Fibroblast of villous mesenchyme (primary cell): ENCODE results near the gene ACTR3C. TPM values are rescaled to one million over a fixed set of nuclear protein-coding genes. Genes with fewer than 3 reads are reported as not detected.
"Not testable (repeated sequence)": the region's sequence is repeated elsewhere in the genome, so short reads cannot be mapped to it uniquely, and the experiment has no call there.

Experiments
- DNase-seq: peaks from one replicate; pipeline ENCODE4 v3.0.0-alpha.2; 2010; ENCODE audit warnings: low read depth
- H3K4me3 ChIP-seq: 2 replicates; pipeline ENCODE4 v1.5.1; 2011; ENCODE audit warnings: low read depth, mild to moderate bottlenecking, low read length
- total RNA-seq: library from RNA; depleted of rRNA; stranded (reverse); fragments of >200 nt; gene quantifications from 2 replicates; pipeline ENCODE4 v1.2.3, GENCODE V29; 2012
- TF ChIP-seq, protein P1 (sequence below): IDR thresholded peaks from 2 replicates; pipeline ENCODE4 v1.5.1; 2012; ENCODE audit warnings: low read depth, mild to moderate bottlenecking, low read length; ENCODE audit not compliant: insufficient read depth

Gene ACTR3C
- total RNA-seq, 1 donor: 13.4 TPM

DNA sequence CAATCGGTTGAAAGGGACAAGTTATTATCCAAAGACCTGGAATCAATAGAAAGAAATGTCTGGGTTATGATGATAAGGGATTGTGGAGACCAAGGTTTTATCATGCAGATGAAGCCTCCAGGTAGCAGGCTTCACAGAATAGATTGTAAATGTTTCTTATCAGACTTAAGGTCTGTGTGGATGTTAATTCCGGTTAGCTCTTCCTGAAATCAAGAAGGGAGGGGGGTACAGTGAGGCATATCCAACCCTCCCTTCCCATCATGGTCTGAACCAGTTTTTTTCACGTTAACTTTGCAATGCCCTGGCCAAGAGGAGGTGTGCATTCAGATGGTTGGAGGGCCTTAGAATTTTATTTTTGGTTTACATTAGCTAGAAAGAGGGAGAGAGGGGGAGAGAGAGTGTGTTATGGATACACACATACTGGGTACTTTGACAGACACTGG, 10.0 kb downstream of the ACTR3C start:
- DNase-seq: no peak
- no peak overlapping the region for H3K4me3 ChIP-seq
- TF ChIP-seq, protein P1, sequence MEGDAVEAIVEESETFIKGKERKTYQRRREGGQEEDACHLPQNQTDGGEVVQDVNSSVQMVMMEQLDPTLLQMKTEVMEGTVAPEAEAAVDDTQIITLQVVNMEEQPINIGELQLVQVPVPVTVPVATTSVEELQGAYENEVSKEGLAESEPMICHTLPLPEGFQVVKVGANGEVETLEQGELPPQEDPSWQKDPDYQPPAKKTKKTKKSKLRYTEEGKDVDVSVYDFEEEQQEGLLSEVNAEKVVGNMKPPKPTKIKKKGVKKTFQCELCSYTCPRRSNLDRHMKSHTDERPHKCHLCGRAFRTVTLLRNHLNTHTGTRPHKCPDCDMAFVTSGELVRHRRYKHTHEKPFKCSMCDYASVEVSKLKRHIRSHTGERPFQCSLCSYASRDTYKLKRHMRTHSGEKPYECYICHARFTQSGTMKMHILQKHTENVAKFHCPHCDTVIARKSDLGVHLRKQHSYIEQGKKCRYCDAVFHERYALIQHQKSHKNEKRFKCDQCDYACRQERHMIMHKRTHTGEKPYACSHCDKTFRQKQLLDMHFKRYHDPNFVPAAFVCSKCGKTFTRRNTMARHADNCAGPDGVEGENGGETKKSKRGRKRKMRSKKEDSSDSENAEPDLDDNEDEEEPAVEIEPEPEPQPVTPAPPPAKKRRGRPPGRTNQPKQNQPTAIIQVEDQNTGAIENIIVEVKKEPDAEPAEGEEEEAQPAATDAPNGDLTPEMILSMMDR: no peak

DNA sequence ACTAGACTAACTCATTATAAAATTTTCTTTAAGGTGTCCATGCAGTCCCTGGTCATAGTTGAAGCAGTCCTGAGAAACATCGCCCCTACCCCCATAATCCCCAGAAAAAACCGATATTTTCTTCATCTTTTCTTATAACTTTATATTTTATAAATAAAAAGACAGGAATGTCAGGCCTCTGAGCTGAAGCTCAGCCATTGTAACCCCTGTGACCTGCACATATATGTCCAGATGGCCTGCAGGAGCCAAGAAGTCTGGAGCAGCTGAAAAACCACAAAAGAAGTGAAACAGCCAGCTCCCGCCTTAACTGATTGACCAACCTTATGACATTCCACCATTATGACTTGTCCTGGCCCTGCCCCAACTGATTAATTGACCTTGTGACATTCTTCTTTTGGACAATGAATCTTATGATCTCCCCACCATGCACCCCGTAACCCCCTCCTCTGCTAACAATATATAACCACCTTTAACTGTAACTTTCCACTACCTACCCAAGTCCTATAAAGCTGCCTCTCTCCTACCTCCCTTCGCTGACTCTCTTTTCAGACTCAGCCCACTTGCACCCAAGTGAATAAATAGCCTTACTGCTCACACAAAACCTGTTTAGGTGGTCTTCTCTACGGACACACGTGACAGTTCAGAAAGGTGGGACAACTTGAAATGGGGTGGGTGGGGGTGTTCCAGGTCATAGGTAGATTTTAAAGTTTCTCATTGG, 10.5 kb downstream of the ACTR3C start:
- not testable (repeated sequence) for H3K4me3 ChIP-seq
- DNase-seq: peak; percentile 54

DNA sequence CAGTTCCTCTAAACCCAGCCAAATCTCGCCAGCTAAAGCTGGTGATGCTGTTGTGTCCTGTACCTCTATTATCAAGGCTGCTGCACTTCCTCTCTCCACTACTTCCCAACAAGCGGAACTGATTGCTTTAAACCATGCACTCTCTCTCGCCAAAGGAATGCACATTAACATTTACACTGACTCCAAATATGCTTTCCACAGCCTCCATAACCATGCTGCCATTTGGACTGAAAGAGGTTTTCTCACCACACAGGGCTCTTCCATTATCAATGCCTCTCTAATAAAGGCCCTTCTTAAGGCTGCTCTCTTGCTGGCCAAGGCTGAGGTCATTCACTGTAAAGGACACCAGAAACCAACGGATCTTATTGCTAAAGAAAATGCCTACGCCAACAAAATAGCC, 11.6 kb downstream of the ACTR3C start:
- TF ChIP-seq, protein P1: no peak
- no peak overlapping the region for H3K4me3 ChIP-seq
- DNase-seq: no peak

DNA sequence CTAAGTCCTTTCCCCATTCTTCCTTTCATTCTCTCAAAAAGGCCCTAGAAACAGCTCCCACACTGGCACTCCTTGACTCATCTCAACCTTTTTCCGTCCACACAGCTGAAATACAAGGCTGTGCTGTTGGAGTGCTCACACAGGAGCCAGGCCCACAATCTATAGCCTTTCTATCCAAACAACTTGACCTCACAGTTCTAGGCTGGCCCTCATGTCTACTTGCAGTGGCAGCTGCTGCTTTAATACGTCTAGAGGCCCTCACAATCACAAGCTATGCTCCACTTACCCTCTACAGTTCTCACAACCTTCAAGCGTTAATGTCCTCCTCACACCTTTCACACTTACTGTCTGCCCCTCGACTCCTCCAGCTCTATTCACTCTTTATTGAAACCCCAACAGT, 12.2 kb downstream of the ACTR3C start:
- no peak for DNase-seq
- H3K4me3 ChIP-seq: no peak overlapping the region
- TF ChIP-seq, protein P1: no peak

DNA sequence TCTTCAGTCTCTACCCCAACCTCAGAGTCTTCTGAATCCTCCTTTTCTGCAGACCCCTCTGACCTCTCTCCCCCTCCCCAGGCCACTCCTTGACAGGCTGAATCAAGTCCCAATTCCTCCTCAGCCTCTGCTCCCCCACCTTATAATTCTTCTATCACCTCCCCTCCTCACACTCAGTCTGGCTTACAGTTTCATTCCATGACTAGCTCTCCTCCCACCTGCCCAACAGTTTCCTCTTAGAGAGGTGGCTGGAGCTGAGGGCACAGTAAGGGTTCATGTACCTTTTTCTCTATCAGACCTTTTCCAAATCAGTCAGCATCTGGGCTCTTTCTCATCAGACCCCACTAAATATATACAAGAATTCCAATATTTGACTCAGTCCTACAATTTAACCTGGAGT, 14.8 kb downstream of the ACTR3C start:
- no peak for DNase-seq
- TF ChIP-seq, protein P1: no peak

DNA sequence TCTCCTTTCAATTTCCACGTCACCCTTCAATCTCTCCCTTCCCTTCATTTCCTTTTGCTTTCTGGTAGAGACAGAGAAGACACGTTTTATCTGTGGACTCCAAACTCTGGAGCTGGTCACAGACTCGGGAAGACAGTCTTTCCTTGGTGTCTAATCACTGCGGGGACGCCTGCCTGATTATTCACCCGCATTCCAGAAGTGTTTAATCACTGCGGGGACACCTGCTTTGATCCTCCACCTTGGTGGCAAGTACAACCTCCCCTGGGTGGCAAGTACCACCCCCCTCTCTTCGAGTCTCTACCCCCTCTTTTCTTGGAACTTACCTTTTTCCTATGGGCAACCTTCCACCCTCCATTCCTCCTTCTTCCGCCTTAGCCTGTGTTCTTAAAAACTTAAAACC, 15.4 kb downstream of the ACTR3C start:
- H3K4me3 ChIP-seq: no peak overlapping the region
- TF ChIP-seq, protein P1: no peak
- no peak for DNase-seq

More for the DNA sequence above, 14.8 kb downstream of the ACTR3C start:
- no peak overlapping the region for H3K4me3 ChIP-seq

DNA sequence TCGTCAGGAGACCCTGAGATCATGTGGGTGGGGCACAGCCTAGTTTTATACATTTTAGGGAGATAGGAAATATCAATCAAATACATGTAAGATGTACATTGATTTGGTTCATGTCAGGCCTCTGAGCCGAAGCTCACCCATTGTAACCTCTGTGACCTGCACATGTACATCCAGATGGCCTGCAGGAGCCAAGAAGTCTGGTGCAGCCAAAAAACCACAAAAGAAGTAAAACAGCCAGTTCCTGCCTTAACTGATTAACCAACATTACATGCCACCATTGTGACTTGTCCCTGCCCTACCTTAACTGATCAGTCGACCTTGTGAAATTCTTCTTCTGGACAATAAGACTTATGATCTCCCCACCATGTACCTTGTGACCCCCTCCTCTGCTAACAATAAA, 16.2 kb downstream of the ACTR3C start:
- no peak for DNase-seq
- TF ChIP-seq, protein P1: no peak
- no peak overlapping the region for H3K4me3 ChIP-seq

DNA sequence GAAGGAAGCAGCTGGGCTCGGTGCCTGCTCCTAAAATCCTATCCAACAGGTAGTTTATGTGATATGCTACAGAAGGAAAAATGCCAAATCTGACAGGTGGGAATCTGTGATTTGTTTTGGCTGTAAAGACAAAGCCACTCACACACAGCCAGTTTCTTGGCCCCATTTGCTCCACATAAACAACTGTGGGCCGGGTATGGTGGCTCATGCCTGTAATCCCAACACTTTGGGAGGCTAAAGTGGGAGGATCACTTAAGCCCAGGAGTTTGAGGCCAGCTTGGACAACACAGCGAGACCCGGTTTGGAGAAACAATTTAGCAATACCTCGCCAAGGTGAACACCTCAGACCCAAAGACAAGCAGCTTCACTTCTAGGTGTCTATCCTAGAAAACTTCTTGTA, 17.0 kb downstream of the ACTR3C start:
- not testable (repeated sequence) for H3K4me3 ChIP-seq

DNA sequence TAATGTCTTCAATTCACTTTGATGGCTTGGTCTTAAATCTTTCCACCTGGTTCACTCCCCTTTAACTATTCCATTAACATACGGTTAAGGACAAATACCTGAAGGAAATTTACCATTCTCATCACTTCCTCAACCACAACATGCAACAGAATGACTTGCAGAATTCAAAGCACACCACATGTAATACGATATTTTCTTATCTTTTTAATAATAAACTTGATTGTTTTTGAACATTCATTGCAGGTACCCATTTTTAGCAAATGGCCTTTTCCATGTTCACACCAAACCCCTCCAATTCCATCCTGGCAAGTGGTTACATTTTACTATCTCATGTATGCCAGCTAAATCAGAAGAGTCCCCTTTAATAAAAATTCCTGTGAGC, 17.5 kb downstream of the ACTR3C start:
- H3K4me3 ChIP-seq, DNase-seq: not testable (repeated sequence)

More for the DNA sequence above, 17.0 kb downstream of the ACTR3C start:
- not testable (repeated sequence) for DNase-seq

DNA sequence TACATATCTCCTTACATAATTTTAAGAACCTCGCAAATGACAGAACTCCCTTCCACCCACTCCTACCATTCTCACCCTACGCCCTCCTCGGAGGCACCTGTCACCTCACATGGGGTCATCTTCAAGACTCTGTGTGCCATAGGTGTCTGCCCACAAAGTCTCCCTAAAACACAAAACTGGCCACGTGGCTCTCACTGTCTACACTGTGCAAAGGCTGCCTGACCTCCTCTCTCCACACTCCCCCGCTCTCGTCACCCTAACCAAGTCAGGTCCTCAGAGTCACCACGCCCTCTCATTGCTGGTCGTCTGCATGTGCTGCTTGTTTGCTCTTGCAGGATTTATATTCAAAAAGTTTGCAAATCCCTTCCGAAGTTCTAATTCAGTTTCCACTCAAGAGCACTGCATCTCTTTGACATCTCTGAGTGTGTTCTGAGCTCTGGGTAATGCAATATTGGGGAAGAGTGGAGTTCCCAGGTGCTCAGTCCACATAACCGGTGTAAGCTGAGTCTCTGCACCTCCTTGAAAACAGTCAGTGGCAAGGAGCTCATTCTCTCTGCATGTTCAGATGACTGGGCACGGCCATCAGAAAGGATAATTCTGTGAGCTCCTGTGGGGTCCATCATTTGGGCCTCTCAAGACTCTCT, 18.0 kb downstream of the ACTR3C start:
- H3K4me3 ChIP-seq, DNase-seq: not testable (repeated sequence)

DNA sequence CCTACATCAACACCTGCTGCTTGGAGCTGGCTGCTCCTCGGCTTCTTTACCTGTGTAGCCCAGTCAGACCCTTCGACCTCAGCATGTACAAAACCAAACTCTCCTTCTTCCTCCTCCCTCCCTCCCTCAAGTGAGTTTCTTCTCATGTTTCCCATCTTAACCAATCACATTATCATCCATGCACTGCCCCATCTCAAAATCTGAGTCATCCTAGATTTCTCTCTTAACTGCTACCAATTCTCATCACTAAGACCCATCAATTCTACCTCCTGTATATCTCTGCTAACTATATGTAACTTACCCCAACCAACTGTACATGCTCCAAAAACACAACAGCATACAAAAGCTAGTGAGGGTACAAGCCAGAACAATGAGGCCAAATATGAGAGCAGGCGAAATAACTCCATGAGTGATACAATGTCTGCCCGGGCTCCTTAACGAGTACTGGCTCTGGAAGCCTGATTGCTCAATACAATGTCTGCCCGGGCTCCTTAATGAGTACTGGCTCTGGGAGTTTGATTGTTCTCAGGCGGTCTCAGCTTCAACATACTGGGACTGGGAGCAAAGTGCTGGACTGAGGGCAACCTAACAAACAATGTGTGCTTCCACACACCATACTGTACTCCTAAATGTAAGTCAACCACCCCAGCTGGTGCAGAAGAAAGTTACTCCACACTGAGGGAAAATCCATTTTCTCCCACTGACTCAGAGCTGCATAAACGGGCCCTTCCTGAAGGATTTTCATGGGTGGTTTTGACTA, 18.7 kb downstream of the ACTR3C start:
- not testable (repeated sequence) for H3K4me3 ChIP-seq, DNase-seq
